Measurements from ENCODE around the gene ADORA1.

The ADORA1 gene

DNA sequence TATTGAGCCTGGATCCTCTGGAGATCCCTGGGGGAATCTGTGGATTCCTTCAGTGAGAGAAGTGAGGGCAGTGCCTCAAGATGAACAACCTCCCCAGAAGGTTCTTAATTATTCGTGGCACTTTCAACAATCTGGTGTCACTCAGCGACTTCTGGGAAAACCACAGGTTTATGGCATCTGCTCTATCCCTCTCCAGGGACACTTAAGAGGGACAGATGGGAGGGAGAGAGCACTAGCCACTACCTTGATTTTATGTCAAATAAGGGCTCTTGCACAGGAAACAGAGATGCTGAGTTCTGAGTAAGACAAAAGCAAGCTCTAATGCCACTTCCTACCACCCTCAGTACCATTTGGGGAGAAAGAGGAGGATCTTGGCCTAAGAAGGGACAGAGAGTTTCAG, 80.2 kb downstream of the ADORA1 start:
- Histone ChIP-seq H4K20me1 (ENCODE audit: low read depth, low read length) (no peaks in the 10 kb centered on the region), H3K9me3 (ENCODE audit: insufficient read depth, low read length) (no peaks in the 10 kb centered on the region), H3K27ac (ENCODE audit: low read depth, low read length) (no peak overlapping the region), H3F3A (ENCODE audit: insufficient read depth) (no peaks in the 10 kb centered on the region), H3K4me2 (ENCODE audit: low read depth, low read length, poor library complexity, severe bottlenecking) (no peak overlapping the region), H2AFZ (ENCODE audit: low read depth, low read length, severe bottlenecking) (no peak overlapping the region), H3K79me2 (ENCODE audit: insufficient read depth, low read length) (no peaks in the 10 kb centered on the region), H3K9me2 (replicated peaks; ENCODE audit: insufficient read depth, low read length) (no peaks in the 10 kb centered on the region), H3K4me3 (ENCODE audit: insufficient read depth, low read length, poor library complexity, severe bottlenecking) (no peak overlapping the region), H3K27me3 (ENCODE audit: low read length) (no peaks in the 10 kb centered on the region), H3K9ac (ENCODE audit: low read length) (no peak overlapping the region), H3K36me3 (ENCODE audit: low read length) (no peaks in the 10 kb centered on the region)
- TF ChIP-seq, protein P1, sequence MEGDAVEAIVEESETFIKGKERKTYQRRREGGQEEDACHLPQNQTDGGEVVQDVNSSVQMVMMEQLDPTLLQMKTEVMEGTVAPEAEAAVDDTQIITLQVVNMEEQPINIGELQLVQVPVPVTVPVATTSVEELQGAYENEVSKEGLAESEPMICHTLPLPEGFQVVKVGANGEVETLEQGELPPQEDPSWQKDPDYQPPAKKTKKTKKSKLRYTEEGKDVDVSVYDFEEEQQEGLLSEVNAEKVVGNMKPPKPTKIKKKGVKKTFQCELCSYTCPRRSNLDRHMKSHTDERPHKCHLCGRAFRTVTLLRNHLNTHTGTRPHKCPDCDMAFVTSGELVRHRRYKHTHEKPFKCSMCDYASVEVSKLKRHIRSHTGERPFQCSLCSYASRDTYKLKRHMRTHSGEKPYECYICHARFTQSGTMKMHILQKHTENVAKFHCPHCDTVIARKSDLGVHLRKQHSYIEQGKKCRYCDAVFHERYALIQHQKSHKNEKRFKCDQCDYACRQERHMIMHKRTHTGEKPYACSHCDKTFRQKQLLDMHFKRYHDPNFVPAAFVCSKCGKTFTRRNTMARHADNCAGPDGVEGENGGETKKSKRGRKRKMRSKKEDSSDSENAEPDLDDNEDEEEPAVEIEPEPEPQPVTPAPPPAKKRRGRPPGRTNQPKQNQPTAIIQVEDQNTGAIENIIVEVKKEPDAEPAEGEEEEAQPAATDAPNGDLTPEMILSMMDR (IDR thresholded peaks at IDR 0.05; ENCODE audit: insufficient read depth, low read length, poor library complexity, severe bottlenecking): no peak
- TF ChIP-seq EZH2phosphoT487 (conservative IDR thresholded peaks at IDR 0.05; ENCODE audit: low read length): no peak

DNA sequence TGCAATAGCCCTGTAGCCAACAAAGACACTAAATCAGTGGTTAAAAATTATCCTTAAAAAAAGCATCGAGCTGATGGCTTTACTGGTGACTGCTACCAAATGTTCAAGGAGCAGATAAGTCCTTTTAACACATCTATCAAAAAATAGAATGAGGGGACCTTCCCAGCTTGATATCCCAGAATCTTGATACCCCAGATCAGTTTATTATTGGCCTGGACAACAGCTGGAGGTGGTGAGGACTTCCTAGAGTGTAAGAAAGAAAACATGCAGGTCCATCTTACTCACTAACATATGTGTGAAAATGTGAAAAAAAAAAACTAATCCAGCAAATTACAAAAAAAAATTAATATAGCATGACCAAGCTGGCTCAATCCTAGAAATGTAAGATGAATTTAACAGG, 80.7 kb downstream of the ADORA1 start:
- Histone ChIP-seq H3K79me2 (ENCODE audit: insufficient read depth, low read length) (no peaks in the 10 kb centered on the region), H3K9me3 (ENCODE audit: insufficient read depth, low read length) (no peaks in the 10 kb centered on the region), H3K36me3 (ENCODE audit: low read length) (no peaks in the 10 kb centered on the region), H3F3A (ENCODE audit: insufficient read depth) (no peaks in the 10 kb centered on the region), H2AFZ (ENCODE audit: low read depth, low read length, severe bottlenecking) (no peak overlapping the region), H3K4me2 (ENCODE audit: low read depth, low read length, poor library complexity, severe bottlenecking) (no peak overlapping the region), H3K4me3 (ENCODE audit: insufficient read depth, low read length, poor library complexity, severe bottlenecking) (no peak overlapping the region), H4K20me1 (ENCODE audit: low read depth, low read length) (no peaks in the 10 kb centered on the region), H3K27ac (ENCODE audit: low read depth, low read length) (no peak overlapping the region), H3K9ac (ENCODE audit: low read length) (no peak overlapping the region), H3K27me3 (ENCODE audit: low read length) (no peaks in the 10 kb centered on the region), H3K9me2 (replicated peaks; ENCODE audit: insufficient read depth, low read length) (no peaks in the 10 kb centered on the region)
- TF ChIP-seq, protein P1 (IDR thresholded peaks at IDR 0.05; ENCODE audit: insufficient read depth, low read length, poor library complexity, severe bottlenecking): no peak
- no peak for TF ChIP-seq EZH2phosphoT487 (conservative IDR thresholded peaks at IDR 0.05; ENCODE audit: low read length)

DNA sequence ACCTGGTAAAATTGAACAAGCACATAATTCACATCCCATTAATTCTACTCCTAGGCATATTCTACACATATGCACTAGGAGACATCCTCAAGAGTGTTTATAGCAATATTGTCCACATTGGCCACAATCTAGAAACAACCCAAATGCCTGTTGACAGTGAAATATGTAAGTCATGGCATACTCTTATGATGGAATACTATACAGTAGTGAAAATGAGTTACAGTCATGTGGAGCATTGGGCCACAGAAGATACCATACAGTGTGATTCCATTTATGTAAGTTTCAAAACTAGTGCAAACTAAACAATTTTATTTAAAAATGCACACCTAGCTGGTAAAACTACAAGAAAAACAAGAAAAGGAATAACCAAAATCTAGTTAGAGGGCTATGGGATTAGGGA, 82.8 kb downstream of the ADORA1 start:
- H3K4me2 ChIP-seq (ENCODE audit: low read depth, low read length, poor library complexity, severe bottlenecking): no peak overlapping the region
- no peak overlapping the region for H2AFZ ChIP-seq (ENCODE audit: low read depth, low read length, severe bottlenecking)
- H3K4me3 ChIP-seq (ENCODE audit: insufficient read depth, low read length, poor library complexity, severe bottlenecking): no peak overlapping the region
- H3K9me2 ChIP-seq (replicated peaks; ENCODE audit: insufficient read depth, low read length): no peaks in the 10 kb centered on the region
- H3K27me3 ChIP-seq (ENCODE audit: low read length): no peaks in the 10 kb centered on the region
- H3F3A ChIP-seq (ENCODE audit: insufficient read depth): no peaks in the 10 kb centered on the region
- no peak overlapping the region for H3K9ac ChIP-seq (ENCODE audit: low read length)
- H3K36me3 ChIP-seq (ENCODE audit: low read length): no peaks in the 10 kb centered on the region
- no peak overlapping the region for H3K27ac ChIP-seq (ENCODE audit: low read depth, low read length)
- H3K9me3 ChIP-seq (ENCODE audit: insufficient read depth, low read length): no peaks in the 10 kb centered on the region
- no peaks in the 10 kb centered on the region for H4K20me1 ChIP-seq (ENCODE audit: low read depth, low read length)
- TF ChIP-seq, protein P1 (IDR thresholded peaks at IDR 0.05; ENCODE audit: insufficient read depth, low read length, poor library complexity, severe bottlenecking): no peak
- no peak for TF ChIP-seq EZH2phosphoT487 (conservative IDR thresholded peaks at IDR 0.05; ENCODE audit: low read length)
- H3K79me2 ChIP-seq (ENCODE audit: insufficient read depth, low read length): no peaks in the 10 kb centered on the region

Data from SU-DHL-6 (cell line).